Adipocyte (in vitro differentiated cells): Measurements from ENCODE around the gene ZNF425.
A peak's percentile ranks its signal among the peaks of the same experiment; 100 is the strongest.
"Not testable (repeated sequence)": the region's sequence is repeated elsewhere in the genome, so short reads cannot be mapped to it uniquely, and the experiment has no call there.

ENCODE experiments used
- DNase-seq: peaks from one replicate; pipeline ENCODE4 v3.0.0-alpha.2; 2015; ENCODE audit warnings: low read depth
- H3K27me3 ChIP-seq: replicated peaks from 2 replicates; pipeline ENCODE4 v1.7.0; 2013; ENCODE audit warnings: mild to moderate bottlenecking, low read length, moderate library complexity; ENCODE audit not compliant: control insufficient read depth, insufficient read depth
- H3K36me3 ChIP-seq: 2 replicates; pipeline ENCODE4 v1.7.0; 2013; ENCODE audit warnings: low read length, mild to moderate bottlenecking, moderate library complexity; ENCODE audit not compliant: control insufficient read depth, insufficient read depth, severe bottlenecking
- H3K4me1 ChIP-seq: 2 replicates; pipeline ENCODE4 v1.7.0; 2013; ENCODE audit warnings: mild to moderate bottlenecking, low read length, moderate library complexity; ENCODE audit not compliant: control insufficient read depth, insufficient read depth
- H3K4me3 ChIP-seq: 2 replicates; pipeline ENCODE4 v1.7.0; 2013; ENCODE audit warnings: mild to moderate bottlenecking, low read length, moderate library complexity
- H3K9ac ChIP-seq: 2 replicates; pipeline ENCODE4 v1.7.0; 2013; ENCODE audit warnings: mild to moderate bottlenecking, low read length, moderate library complexity
- H3K9me3 ChIP-seq: 2 replicates; pipeline ENCODE4 v1.7.0; 2013; ENCODE audit warnings: mild to moderate bottlenecking, low read length, moderate library complexity; ENCODE audit not compliant: control insufficient read depth

Gene ZNF425

GRCh38 chr7:149150981-149151380 is 24.9 kb upstream of the ZNF425 start:
- Histone ChIP-seq H3K9me3 (no peaks in the 10 kb centered on the region), H3K36me3 (peaks cover 18% of the 10 kb centered on the region), H3K4me1 (peaks cover 15% of the 10 kb centered on the region), H3K9ac (no peak overlapping the region), H3K27me3 (no peaks in the 10 kb centered on the region), H3K4me3 (no peak overlapping the region)
- DNase-seq, result no peak

GRCh38 chr7:149147752-149148653 is 21.9 kb upstream of the ZNF425 start:
- H3K36me3 ChIP-seq, result no peaks in the 10 kb centered on the region
- no peaks in the 10 kb centered on the region for H3K9me3 ChIP-seq
- peak overlapping the region; percentile 97 for H3K4me3 ChIP-seq
- peak; percentile 92 for DNase-seq
- peak overlapping the region; percentile 96 for H3K9ac ChIP-seq
- no peaks in the 10 kb centered on the region for H3K27me3 ChIP-seq
- H3K4me1 ChIP-seq, result peaks cover 22% of the 10 kb centered on the region

DNA sequence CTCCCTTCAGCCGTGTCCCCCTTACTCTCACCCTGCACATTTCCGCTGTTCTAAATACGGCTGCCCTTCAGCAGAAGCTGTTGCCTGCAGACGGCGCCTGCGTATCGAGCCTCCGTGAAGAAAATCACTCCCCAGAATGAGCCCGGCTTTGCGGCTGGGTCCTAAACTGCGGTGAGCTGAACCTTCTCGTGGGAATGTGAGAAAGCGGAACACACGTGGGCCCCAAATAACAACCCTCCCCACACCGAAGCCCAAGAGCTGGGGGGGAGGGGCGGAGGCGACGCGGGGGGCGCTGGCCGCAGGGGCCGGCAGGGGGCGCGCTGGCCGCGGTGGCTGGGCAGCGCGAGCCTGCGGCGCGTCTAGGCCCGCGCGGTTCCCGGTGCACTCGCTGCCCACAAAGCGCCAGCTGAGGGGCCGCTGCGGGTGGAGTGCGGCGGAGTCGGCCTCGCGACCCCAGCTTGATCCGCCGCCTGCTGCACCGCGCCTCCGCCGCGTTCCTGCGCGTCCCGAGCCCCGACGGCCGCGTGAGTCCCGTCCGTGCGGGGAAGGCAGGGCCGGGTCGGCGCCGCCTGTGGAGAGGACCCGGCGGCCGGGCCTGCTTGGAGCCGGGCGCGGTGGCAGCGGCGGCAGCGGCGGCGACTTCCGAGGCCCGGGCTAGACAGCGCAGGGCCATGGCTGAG is 21.1 kb upstream of the ZNF425 start, which contains the start of gene ZNF398:
Gene ZNF398 (plus strand): TSS at position 382 of the 680 bp plus-strand sequence. CDS start 290 bp downstream, at position 672.
- Histone ChIP-seq H3K9me3 (no peaks in the 10 kb centered on the region), H3K27me3 (no peaks in the 10 kb centered on the region), H3K4me1 (peaks cover 22% of the 10 kb centered on the region), H3K9ac (peak within 1 kb of the TSS; percentile 96), H3K4me3 (peak within 1 kb of the TSS; percentile 97), H3K36me3 (no peaks in the 10 kb centered on the region)
- DNase-seq, result peak; percentile 92

- Histone ChIP-seq H3K9ac (no peak overlapping the region), H3K4me1 (peaks cover 26% of the 10 kb centered on the region), H3K4me3 (no peak overlapping the region), H3K9me3 (no peaks in the 10 kb centered on the region), H3K27me3 (no peaks in the 10 kb centered on the region), H3K36me3 (no peaks in the 10 kb centered on the region)
- DNase-seq, result no peak
Observed at GRCh38 chr7:149145031-149145845, 19.1 kb upstream of the ZNF425 start.

- H3K4me1 ChIP-seq, result peaks cover 21% of the 10 kb centered on the region
- H3K36me3 ChIP-seq, H3K27me3 ChIP-seq, H3K4me3 ChIP-seq, DNase-seq, H3K9me3 ChIP-seq, H3K9ac ChIP-seq: not testable (repeated sequence)
Observed at GRCh38 chr7:149144436-149144922, 18.4 kb upstream of the ZNF425 start.

GRCh38 chr7:149141893-149142292 is 15.8 kb upstream of the ZNF425 start:
- DNase-seq, result no peak
- Histone ChIP-seq H3K27me3 (no peaks in the 10 kb centered on the region), H3K36me3 (no peaks in the 10 kb centered on the region)

DNA sequence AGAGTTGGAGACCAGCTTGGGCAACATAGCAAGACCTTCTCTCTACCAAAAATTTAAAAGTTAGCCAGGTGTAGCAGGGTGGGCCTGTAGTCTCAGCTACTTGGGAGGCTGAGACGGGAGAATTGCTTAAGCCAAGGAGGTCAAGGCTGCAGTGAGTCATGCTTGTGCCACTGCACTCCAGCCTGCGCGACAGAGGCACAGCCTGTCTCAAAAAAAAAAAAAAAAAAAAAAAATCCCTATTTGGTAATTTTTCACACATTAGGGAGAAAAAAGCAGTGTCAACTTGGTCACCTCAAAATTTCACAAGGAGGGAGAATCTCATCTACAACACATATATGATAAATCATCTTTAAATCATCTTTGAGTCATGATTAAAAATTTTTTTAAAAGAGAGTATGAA is 14.7 kb upstream of the ZNF425 start:
- no peak overlapping the region for H3K4me3 ChIP-seq
- H3K36me3 ChIP-seq, result no peaks in the 10 kb centered on the region
- no peak overlapping the region for H3K9ac ChIP-seq
- H3K27me3 ChIP-seq, result no peaks in the 10 kb centered on the region
- no peaks in the 10 kb centered on the region for H3K9me3 ChIP-seq
- H3K4me1 ChIP-seq, result peaks cover 9% of the 10 kb centered on the region
- no peak for DNase-seq

More at GRCh38 chr7:149141893-149142292, 15.8 kb upstream of the ZNF425 start:
- Histone ChIP-seq H3K9me3 (no peaks in the 10 kb centered on the region), H3K4me1 (peaks cover 20% of the 10 kb centered on the region), H3K4me3 (no peak overlapping the region), H3K9ac (no peak overlapping the region)

GRCh38 chr7:149136118-149136517 is 10.0 kb upstream of the ZNF425 start:
- Histone ChIP-seq H3K4me3 (no peak overlapping the region), H3K36me3 (peaks cover 15% of the 10 kb centered on the region), H3K9me3 (no peaks in the 10 kb centered on the region), H3K9ac (no peak overlapping the region), H3K27me3 (no peaks in the 10 kb centered on the region), H3K4me1 (peaks cover 4% of the 10 kb centered on the region)
- no peak for DNase-seq

DNA sequence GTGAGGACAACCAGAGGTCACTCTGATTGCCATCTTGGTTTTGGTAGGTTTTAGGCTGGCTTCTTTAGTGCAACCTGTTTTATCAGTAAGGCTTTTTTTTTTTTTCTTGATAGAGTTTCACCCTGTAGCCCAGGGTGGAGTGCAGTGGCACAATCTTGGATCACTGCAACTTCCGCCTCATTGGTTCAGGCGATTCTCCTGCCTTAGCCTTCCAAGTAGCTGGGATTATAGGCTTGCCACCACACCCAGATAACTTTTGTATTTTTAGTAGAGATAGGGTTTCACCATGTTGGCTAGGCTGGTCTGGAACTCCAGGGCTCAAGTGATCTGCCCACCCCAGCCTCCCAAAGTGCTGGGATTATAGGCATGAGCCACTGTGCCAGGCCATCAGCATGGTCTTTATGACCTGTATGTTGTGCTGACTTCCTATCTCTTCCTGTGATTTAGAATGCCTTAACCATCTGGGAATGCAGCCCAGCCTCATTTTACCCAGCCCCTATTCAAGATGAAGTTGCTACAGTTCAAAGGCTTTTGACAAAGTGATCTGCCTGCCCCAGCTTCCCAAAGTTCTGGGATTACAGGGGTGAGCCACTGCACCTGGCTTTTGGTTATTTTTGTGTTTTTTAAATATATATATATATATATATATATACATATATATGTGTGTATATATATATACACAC is 7.0 kb upstream of the ZNF425 start:
- H3K36me3 ChIP-seq, result peaks cover 26% of the 10 kb centered on the region
- H3K9ac ChIP-seq, result no peak overlapping the region
- H3K4me1 ChIP-seq, result no peaks in the 10 kb centered on the region
- no peaks in the 10 kb centered on the region for H3K27me3 ChIP-seq
- no peak overlapping the region for H3K4me3 ChIP-seq
- DNase-seq, result no peak
- peaks cover 6% of the 10 kb centered on the region for H3K9me3 ChIP-seq

DNA sequence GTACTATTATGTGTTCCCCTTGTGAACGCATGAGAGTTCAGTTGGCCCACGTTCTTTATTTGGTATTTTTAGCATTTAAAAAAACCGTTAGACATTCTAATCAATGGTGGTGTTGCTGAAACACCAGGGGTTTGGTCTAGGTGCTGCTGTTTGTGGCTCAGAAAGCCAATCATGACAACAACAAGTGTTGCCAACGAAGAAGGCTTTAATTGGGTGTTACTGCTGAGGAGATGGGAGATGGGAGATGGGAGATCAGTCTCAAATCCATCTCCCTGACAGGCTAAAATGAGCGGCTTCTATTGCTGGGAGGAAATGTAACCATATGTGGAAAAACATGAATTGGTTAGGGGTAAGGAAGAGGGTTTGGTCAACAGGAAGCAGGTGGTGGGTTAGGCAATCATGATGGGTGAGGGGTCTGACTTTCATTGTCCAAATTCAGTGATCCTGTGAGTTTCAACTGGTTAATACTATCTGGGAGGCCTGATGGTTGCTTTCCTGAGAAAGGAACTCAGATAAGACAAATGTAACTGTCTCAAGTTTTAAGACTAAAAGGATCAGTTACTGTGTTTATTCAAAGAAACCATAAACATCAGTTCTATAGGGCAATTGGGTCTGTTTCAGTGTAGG is 4.6 kb upstream of the ZNF425 start:
- Histone ChIP-seq H3K36me3 (peaks cover 26% of the 10 kb centered on the region), H3K4me3 (no peak overlapping the region)
- no peak for DNase-seq

More for the DNA sequence above, 4.6 kb upstream of the ZNF425 start:
- no peaks in the 10 kb centered on the region for H3K27me3 ChIP-seq
- peaks cover 5% of the 10 kb centered on the region for H3K4me1 ChIP-seq
- no peak overlapping the region for H3K9ac ChIP-seq
- peaks cover 6% of the 10 kb centered on the region for H3K9me3 ChIP-seq
